GM18517 (cell line): Measurements from ENCODE around the gene ATP7B.
"Not testable (repeated sequence)": the region's sequence is repeated elsewhere in the genome, so short reads cannot be mapped to it uniquely, and the experiment has no call there.

ENCODE experiments used
- ATAC-seq: cut with Tn5 transposase; IDR thresholded peaks from one replicate; pipeline ENCODE4 v1.9.1; 2021; ENCODE audit warnings: mild to moderate bottlenecking, moderate library complexity; ENCODE audit not compliant: unreplicated experiment

ATP7B gene

GRCh38 chr13:52006523-52007245, 4.6 kb downstream of the ATP7B start:
- no peak for ATAC-seq

GRCh38 chr13:52005841-52006522, 5.3 kb downstream of the ATP7B start:
- no peak for ATAC-seq

GRCh38 chr13:52004511-52005170, 6.6 kb downstream of the ATP7B start:
- no peak for ATAC-seq

DNA sequence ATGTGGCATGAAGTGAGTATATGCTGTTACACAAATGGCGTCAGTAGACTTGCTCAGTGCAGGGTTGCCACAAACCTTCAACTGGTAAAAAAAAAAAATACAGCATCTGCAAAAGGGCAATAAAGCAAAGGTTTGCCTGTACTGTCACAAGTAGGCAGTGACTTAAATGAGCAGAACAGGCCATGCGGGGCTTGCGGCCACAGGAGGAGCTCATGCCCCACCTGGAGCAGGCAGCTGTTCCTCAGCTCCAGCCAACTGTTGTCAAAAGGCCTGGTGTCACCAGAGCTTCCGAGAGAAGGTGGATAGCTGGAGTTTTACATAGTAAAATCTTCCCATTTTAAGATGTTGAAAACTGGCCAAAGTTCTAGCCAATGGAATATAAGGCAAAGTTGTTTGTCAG, 7.7 kb downstream of the ATP7B start:
- no peak for ATAC-seq

GRCh38 chr13:52002361-52002760, 8.9 kb downstream of the ATP7B start:
- no peak for ATAC-seq

DNA sequence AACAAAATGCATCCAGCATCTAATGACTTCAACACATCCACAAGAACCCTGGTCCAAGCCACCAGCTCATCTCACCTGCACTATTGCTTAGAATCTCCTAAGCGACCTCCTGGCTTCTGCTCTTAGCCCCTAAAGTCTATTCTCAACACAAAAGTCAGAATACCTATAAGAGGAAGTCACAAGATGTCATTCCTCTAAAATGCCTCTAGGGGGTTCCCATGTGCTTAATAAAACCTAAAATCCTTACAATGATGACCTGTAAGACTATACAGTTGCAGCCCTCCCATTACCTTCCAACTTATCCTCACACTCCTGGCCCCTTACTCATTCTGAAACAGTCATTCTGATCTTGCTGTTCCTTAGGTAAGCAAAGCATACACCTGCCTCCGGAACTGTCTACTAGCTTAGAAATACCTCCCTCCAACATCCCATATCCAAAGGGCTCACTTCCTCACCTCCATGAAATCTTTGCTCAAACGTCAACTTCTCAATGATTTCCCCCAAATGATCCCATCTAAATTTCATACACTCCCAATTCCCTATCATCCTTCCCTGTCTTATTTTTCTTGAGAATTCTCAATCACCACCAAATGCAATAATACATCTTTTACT, 10.0 kb downstream of the ATP7B start:
- peak; percentile 88 for ATAC-seq

GRCh38 chr13:51999921-52000320, 11.3 kb downstream of the ATP7B start:
- no peak for ATAC-seq

GRCh38 chr13:51999510-51999911, 11.7 kb downstream of the ATP7B start:
- no peak for ATAC-seq

GRCh38 chr13:51998723-51999509, 12.3 kb downstream of the ATP7B start:
- no peak for ATAC-seq

- ATAC-seq: no peak
These were observed 13.5 kb downstream of the ATP7B start for GRCh38 chr13:51997641-51998330.

DNA sequence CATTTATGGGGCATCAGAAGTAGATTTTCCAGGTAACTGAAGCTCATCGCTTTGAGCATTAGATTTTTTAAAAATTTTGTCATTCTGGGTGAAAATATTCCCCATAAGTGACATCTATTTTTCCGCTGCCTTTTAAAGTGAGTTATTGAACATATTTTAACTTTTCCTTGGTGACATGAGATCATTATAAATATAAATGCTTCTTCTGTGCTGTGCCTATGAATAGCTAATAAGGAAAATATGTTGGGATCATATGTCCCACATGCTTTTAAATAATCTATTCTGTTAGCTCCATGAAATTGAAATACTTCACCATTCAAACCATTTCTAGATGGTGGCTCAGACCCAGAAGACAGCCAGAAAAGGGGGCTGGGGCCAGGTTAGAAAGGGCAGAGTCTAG, 14.1 kb downstream of the ATP7B start:
- no peak for ATAC-seq

DNA sequence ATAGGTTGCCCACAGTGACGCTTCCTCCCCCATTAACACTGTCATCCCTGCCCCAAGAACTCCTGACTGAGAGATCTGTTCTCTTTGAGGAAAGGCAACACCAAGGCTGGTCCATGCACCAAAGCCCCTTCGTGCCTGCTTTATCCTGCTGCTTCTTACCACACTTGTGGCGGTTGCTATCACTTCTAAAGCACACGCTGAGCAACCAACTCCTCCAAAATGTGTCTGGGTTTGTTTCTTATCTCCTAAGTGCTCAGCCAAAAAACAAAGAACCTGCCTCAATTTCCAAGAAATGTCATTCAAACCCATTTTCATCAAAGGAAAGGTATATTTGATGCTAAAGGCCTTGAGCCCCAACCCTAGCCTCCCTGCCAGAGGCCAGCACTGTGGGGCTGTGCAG, 14.6 kb downstream of the ATP7B start:
- ATAC-seq: no peak

DNA sequence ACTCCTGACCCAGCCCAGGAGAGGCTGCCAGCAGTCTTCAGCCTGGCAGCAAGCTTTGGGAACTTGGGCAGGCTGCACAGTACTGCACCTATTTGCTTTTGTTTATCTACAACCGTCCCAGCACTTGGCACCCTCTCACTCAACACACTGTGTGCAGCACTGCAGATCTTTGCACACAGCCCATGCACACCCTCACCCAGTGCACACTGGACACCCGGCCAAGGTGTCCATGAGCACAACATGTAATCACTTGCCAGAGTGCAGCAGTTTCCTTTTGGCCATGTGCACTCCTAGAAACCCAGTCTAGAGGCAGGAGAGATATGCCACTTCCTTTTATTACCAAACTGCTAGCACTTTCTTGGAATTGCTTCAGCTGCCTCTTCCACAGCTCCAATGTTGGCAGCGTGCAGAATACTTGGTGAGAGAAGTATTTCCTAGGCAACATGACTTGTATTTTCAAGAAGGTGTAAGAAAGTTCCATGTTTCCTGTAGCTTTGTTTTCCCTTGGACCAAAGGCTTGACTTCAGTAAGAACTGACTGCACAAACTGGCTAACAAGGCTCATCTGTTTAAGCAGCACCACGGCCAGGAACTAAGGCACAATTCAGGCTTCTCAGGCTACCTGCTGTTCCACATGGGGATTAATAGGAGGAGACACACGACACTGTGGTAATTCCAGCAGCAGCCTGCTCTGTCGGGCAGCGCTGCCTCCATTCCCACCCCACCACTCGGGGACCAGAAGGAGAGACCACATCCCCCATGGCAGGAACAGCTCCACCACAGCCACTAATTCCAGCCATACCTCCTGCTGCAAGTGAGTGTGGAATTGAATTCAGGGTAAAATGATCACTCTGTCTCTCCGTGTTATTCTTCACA, 15.3 kb downstream of the ATP7B start:
- no peak for ATAC-seq

DNA sequence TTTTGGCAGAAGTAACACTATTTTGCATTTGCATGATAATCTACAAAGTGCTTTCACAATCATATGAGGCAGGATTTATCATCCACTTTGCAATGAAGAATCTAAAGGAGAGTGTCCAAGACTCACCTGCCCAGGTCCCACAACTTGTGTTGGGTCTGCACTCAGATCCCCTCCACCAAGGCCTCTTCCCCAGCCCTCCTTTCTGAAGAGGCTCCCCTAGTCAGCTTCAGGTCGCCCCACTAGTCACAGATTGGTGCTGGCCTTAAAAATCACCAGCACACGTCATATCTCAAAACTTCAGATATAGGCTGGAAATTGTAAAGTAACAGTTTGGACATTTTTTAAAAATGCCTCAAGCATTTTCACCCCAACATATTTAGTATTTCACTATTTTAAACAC, 17.5 kb downstream of the ATP7B start:
- ATAC-seq: no peak

DNA sequence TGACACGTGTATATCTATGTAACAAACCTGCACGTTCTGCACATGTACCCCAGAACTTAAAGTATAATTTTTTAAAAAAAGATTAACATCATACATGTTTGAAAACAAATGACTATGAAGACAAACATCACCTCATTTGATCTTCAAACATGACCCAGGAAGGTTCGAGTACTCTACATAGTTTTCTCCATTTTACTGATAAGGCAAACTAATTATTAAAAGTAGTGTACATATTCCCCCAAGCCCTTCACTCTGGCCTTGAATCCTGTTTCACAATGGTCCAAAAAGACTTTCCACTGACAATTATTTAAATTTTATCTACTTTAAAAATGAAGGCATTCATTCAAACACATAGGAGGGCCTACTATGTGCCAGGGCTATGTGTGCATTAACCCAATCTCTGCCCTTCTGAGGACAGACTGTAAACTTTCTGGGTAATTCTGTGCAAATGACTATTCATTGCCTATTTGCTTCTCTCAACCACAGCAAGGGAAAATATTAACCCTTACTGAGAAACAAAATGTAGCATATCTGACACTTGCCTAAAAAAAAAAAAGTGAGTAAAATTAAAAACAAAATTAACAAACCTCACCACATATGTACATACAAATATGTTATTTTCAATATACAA, 22.1 kb downstream of the ATP7B start:
- no peak for ATAC-seq

DNA sequence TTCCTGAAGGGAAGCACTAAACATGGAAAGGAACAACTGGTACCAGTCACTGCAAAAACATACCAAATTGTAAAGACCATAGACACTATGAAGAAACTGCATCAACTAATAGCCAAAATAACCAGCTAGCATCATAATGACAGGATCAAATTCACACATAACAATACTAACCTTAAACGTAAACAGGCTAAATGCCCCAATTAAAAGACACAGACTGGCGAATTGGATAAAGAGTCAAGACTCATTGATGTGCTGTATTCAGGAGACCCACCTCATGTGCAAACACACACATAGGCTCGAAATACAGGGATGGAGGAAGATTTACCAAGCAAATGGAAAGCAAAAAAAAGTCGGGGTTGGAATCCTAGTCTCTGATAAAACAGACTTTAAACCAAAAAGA, 26.3 kb downstream of the ATP7B start:
- ATAC-seq: not testable (repeated sequence)

- not testable (repeated sequence) for ATAC-seq
These were observed 28.0 kb downstream of the ATP7B start for GRCh38 chr13:51983292-51983691.

DNA sequence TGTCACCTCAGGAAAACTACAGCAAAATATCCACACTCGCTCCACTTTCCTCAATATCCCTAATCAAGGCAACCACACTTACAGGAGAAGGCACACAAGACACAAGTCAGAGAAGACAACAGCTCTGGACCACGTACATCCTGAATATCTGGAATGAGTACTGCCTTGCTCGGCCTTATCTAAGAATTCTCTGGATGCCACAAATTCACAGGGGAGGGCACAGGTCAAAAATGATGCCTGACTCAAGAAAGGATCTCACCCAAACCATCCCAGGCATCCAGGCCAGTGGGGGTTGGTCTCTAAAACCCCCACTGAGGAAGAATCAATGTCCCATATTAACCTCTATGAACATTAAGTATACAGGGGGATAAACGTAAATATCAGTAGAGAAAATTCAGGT, 29.9 kb downstream of the ATP7B start:
- no peak for ATAC-seq

- no peak for ATAC-seq
These were observed 30.3 kb downstream of the ATP7B start for GRCh38 chr13:51980908-51981307.
